GM18505 (cell line): Measurements from ENCODE around the gene TCF19.
"Not testable (repeated sequence)": the region's sequence is repeated elsewhere in the genome, so short reads cannot be mapped to it uniquely, and the experiment has no call there.

ENCODE experiments used
- ATAC-seq: cut with Tn5 transposase; IDR thresholded peaks from one replicate; pipeline ENCODE4 v1.9.1; 2021; ENCODE audit not compliant: unreplicated experiment
- POLR2A ChIP-seq: IDR thresholded peaks from 4 replicates; pipeline ENCODE4 v1.6.1; 2011; ENCODE audit warnings: borderline replicate concordance; ENCODE audit not compliant: insufficient read depth, insufficient read length; ENCODE audit errors: extremely low read depth

Gene TCF19

GRCh38 chr6:31190488-31190887, 32.1 kb downstream of the TCF19 start:
- ATAC-seq, result no peak
- TF ChIP-seq POLR2A, result no peak

GRCh38 chr6:31192431-31193105, 34.2 kb downstream of the TCF19 start:
- not testable (repeated sequence) for ATAC-seq

- ATAC-seq, result no peak
- TF ChIP-seq POLR2A, result no peak
Measured at GRCh38 chr6:31193206-31193605, 34.8 kb downstream of the TCF19 start.

- no peak for TF ChIP-seq POLR2A
- no peak for ATAC-seq
Measured at GRCh38 chr6:31194061-31194834, 35.9 kb downstream of the TCF19 start.

- ATAC-seq, result not testable (repeated sequence)
Measured at GRCh38 chr6:31195308-31195979, 37.1 kb downstream of the TCF19 start.

GRCh38 chr6:31196251-31197022, 38.0 kb downstream of the TCF19 start:
- ATAC-seq, result not testable (repeated sequence)

- peak; percentile 67 for ATAC-seq
- peak; percentile 72 for TF ChIP-seq POLR2A
Measured at GRCh38 chr6:31197559-31198305, 39.3 kb downstream of the TCF19 start.

GRCh38 chr6:31199105-31199452, 40.7 kb downstream of the TCF19 start:
- ATAC-seq, result not testable (repeated sequence)

- no peak for ATAC-seq
Measured at GRCh38 chr6:31202259-31203166, 44.1 kb downstream of the TCF19 start.

GRCh38 chr6:31203345-31203979, 45.1 kb downstream of the TCF19 start:
- TF ChIP-seq POLR2A, result no peak

More at GRCh38 chr6:31202259-31203166, 44.1 kb downstream of the TCF19 start:
- TF ChIP-seq POLR2A, result no peak

GRCh38 chr6:31204751-31205145, 46.4 kb downstream of the TCF19 start:
- ATAC-seq, result no peak
- no peak for TF ChIP-seq POLR2A

More at GRCh38 chr6:31203345-31203979, 45.1 kb downstream of the TCF19 start:
- ATAC-seq, result peak; percentile 52

- no peak for TF ChIP-seq POLR2A
- no peak for ATAC-seq
Measured at GRCh38 chr6:31205638-31206037, 47.2 kb downstream of the TCF19 start.
